Subcutaneous adipose tissue (tissue), 4 donors: Measurements from ENCODE around the gene CPSF3. TPM values are rescaled to one million over a fixed set of nuclear protein-coding genes. Genes with fewer than 3 reads are reported as not detected.

ENCODE experiments used
- CTCF ChIP-seq: fragments of 450-650 bp; IDR thresholded peaks from one replicate; pipeline ENCODE4 v1.5.1; 2016; ENCODE audit warnings: low read depth, mild to moderate bottlenecking, control low read depth, antibody characterized with exemption, moderate library complexity
- total RNA-seq, 4 donors: library from RNA; depleted of rRNA; stranded (reverse); fragments of >200 nt; gene quantifications; one replicate each; pipeline ENCODE4 v1.1.0, GENCODE V29; 2016

CPSF3 gene
- total RNA-seq, 4 donors from 2014 or later: 19.2 to 30.3 (median 21.2) TPM

- TF ChIP-seq CTCF: no peak
Measured at GRCh38 chr2:9462313-9462712, 38.9 kb downstream of the CPSF3 start.

GRCh38 chr2:9462886-9463697 lies 39.6 kb downstream of the CPSF3 start:
- TF ChIP-seq CTCF: no peak

- no peak for TF ChIP-seq CTCF
Measured at GRCh38 chr2:9463698-9464034, 40.2 kb downstream of the CPSF3 start.

- TF ChIP-seq CTCF: no peak
Measured at GRCh38 chr2:9465170-9465569, 41.7 kb downstream of the CPSF3 start.

- TF ChIP-seq CTCF: no peak
Measured at GRCh38 chr2:9466147-9466683, 42.8 kb downstream of the CPSF3 start.

- TF ChIP-seq CTCF: no peak
Measured at GRCh38 chr2:9467687-9468086, 44.2 kb downstream of the CPSF3 start.

- TF ChIP-seq CTCF: no peak
Measured at GRCh38 chr2:9471206-9471605, 47.8 kb downstream of the CPSF3 start.
